Measurements from ENCODE around the gene GRID2.

- TF ChIP-seq CTCF (conservative IDR thresholded peaks at IDR 0.05 in 1 of 2, IDR thresholded peaks at IDR 0.05 in 1 of 2; ENCODE audit: low read depth in 1 of 2, low read length in 2 of 2) (no peak), EZH2 (IDR thresholded peaks at IDR 0.05; ENCODE audit: low read length, missing control alignments) (no peak)
These were observed 354.6 kb downstream of the GRID2 start for GRCh38 chr4:92658318-92658717.

Data from fibroblast of lung (primary cell).